A549 (cell line): ENCODE data around the gene ACAD11. TPM values are rescaled to one million over a fixed set of nuclear protein-coding genes. Genes with fewer than 3 reads are reported as not detected.

Experiments used
- ATAC-seq, 2 experiments: fragments of 200-7000 bp in 1 of 2; fragments of >200 bp in 1 of 2; cut with Nextera tagmentation in 1 of 2; cut with Tn5 transposase in 1 of 2; 3 replicates each; pipeline versions ENCODE4 v1.8.0 to v1.9.1; 2018 to 2020; ENCODE audit warnings: mild to moderate bottlenecking in 1 of 2, moderate library complexity in 1 of 2
- CTCF ChIA-PET: fragments of 300-600 bp; sonication (Branson Sonifier 250); formaldehyde crosslinking; extraction: SDS; loops from one replicate; lab custom pipeline; 2021; ENCODE audit warnings: antibody characterized with exemption, inconsistent platforms; lab: Yijun Ruan, JAX
- POLR2A ChIA-PET: fragments of 350-600 bp; formaldehyde crosslinking; extraction: SDS; loops from one replicate; lab custom pipeline; 2021; ENCODE audit warnings: antibody characterized with exemption, inconsistent platforms; lab: Yijun Ruan, JAX
- DNase-seq, 2 experiments: peaks; one replicate each; pipeline versions ENCODE4 v3.0.0 to v3.0.0-alpha.2; 2011 to 2016; ENCODE audit warnings: low read depth in 1 of 2, low spot score in 1 of 2
- FAIRE-seq: peaks from 2 replicates; lab custom pipeline; 2011; peaks lifted over from hg19 to GRCh38; lab: Jason Lieb, UNC
- H3K27ac ChIP-seq, 2 experiments: fragments of >200 bp; sonication (Bioruptor Twin); formaldehyde crosslinking; 3 replicates each; pipeline ENCODE4 v1.5.1; 2016 to 2017
- H3K4me1 ChIP-seq: fragments of >200 bp; sonication (Bioruptor Twin); formaldehyde crosslinking; 3 replicates; pipeline ENCODE4 v1.6.1; 2016
- H3K4me2 ChIP-seq: fragments of >200 bp; sonication (Bioruptor Twin); formaldehyde crosslinking; 3 replicates; pipeline ENCODE4 v1.6.1; 2016
- H3K4me3 ChIP-seq: fragments of >200 bp; sonication (Bioruptor Twin); formaldehyde crosslinking; 3 replicates; pipeline ENCODE4 v1.5.1; 2016
- H3K9me3 ChIP-seq: fragments of >200 bp; sonication (Bioruptor Twin); formaldehyde crosslinking; 3 replicates; pipeline ENCODE4 v1.6.1; 2016
- ATOH8 ChIP-seq: fragments of 250-450 bp; sonication (Bioruptor Pico); IDR thresholded peaks from 2 replicates; pipeline ENCODE4 v1.5.0; 2020; ENCODE audit warnings: low read depth, mild to moderate bottlenecking, moderate library complexity
- BHLHE40 ChIP-seq: IDR thresholded peaks from 2 replicates; pipeline ENCODE4 v1.6.1; 2012; ENCODE audit warnings: low read depth, low read length, inconsistent platforms
- CBX2 ChIP-seq: fragments of 200-600 bp; sonication (generic); IDR thresholded peaks from 2 replicates; pipeline ENCODE4 v1.6.1; 2016; ENCODE audit warnings: low read depth, mild to moderate bottlenecking, borderline replicate concordance
- CHD4 ChIP-seq: fragments of 200-600 bp; sonication (generic); IDR thresholded peaks from 2 replicates; pipeline ENCODE4 v1.6.1; 2016; ENCODE audit warnings: antibody characterized with exemption, mild to moderate bottlenecking, borderline replicate concordance
- EHMT2 ChIP-seq: fragments of 200-600 bp; sonication (generic); IDR thresholded peaks from 2 replicates; pipeline ENCODE4 v1.6.1; 2016; ENCODE audit warnings: antibody characterized with exemption, low read depth, mild to moderate bottlenecking, moderate library complexity
- EP300 ChIP-seq, 2 experiments: fragments of >200 bp; sonication (Bioruptor Twin); formaldehyde crosslinking; IDR thresholded peaks; 2 replicates in 1 of 2; 3 replicates in 1 of 2; pipeline ENCODE4 v1.6.1; 2016 to 2017
- FOXS1 ChIP-seq: fragments of 250-450 bp; sonication (Bioruptor Pico); IDR thresholded peaks from 2 replicates; pipeline ENCODE4 v1.5.0; 2020; ENCODE audit warnings: mild to moderate bottlenecking, moderate library complexity
- GATA3 ChIP-seq: IDR thresholded peaks from 2 replicates; pipeline ENCODE4 v1.6.1; 2012; ENCODE audit warnings: borderline replicate concordance
- JUNB ChIP-seq: fragments of >200 bp; sonication (Bioruptor Twin); formaldehyde crosslinking; IDR thresholded peaks from 2 replicates; pipeline ENCODE4 v1.6.1; 2016
- MAFK ChIP-seq: fragments of 450-650 bp; IDR thresholded peaks from 2 replicates; pipeline ENCODE4 v1.6.1; 2014; ENCODE audit not compliant: partially characterized antibody
- MYC ChIP-seq: IDR thresholded peaks from 2 replicates; pipeline ENCODE4 v1.6.1; 2012; ENCODE audit warnings: mild to moderate bottlenecking, inconsistent platforms, low read length, improper control_type of control experiment, borderline replicate concordance
- NFE2L2 ChIP-seq: fragments of 150-350 bp; conservative IDR thresholded peaks from 2 replicates; pipeline ENCODE4 v1.6.1; 2014; ENCODE audit warnings: low read length
- PHF8 ChIP-seq: fragments of 200-600 bp; sonication (generic); IDR thresholded peaks from 2 replicates; pipeline ENCODE4 v1.6.1; 2016; ENCODE audit warnings: low read depth, mild to moderate bottlenecking, antibody characterized with exemption, moderate library complexity, borderline replicate concordance
- POLR2AphosphoS2 ChIP-seq: conservative IDR thresholded peaks from 2 replicates; pipeline ENCODE4 v1.6.1; 2012; ENCODE audit warnings: low read length, improper control_type of control experiment, inconsistent platforms
- RARB ChIP-seq: fragments of 250-450 bp; sonication (Bioruptor Pico); IDR thresholded peaks from 2 replicates; pipeline ENCODE4 v1.8.0; 2021; ENCODE audit warnings: mild to moderate bottlenecking, moderate library complexity
- RNF2 ChIP-seq: fragments of 200-600 bp; sonication (generic); IDR thresholded peaks from 2 replicates; pipeline ENCODE4 v1.6.1; 2016; ENCODE audit warnings: low read depth, mild to moderate bottlenecking, antibody characterized with exemption, moderate library complexity, borderline replicate concordance
- SREBF2 ChIP-seq: fragments of 450-650 bp; IDR thresholded peaks from 2 replicates; pipeline ENCODE4 v1.6.1; 2014; ENCODE audit warnings: mild to moderate bottlenecking, moderate library complexity
- TP53 ChIP-seq: fragments of 250-450 bp; sonication (Bioruptor Pico); IDR thresholded peaks from 2 replicates; pipeline ENCODE4 v1.5.0; 2021; ENCODE audit warnings: mild to moderate bottlenecking, moderate library complexity
- ZC3H11A ChIP-seq: fragments of 450-650 bp; IDR thresholded peaks from 2 replicates; pipeline ENCODE4 v1.6.1; 2014; ENCODE audit warnings: antibody characterized with exemption, mild to moderate bottlenecking
- ZSCAN20 ChIP-seq: fragments of 250-450 bp; sonication (Bioruptor Pico); IDR thresholded peaks from 2 replicates; pipeline ENCODE4 v1.8.0; 2022; ENCODE audit warnings: mild to moderate bottlenecking, moderate library complexity
- WGBS: methylation state at CpG from one replicate; pipeline ENCODE4 v1.1.6; 2017; ENCODE audit errors: missing lambda C conversion rate; 5-methylcytosine and 5-hydroxymethylcytosine counted together
- polyA plus RNA-seq, 4 experiments: library from polyadenylated mRNA; depleted of rRNA in 3 of 4; stranded (reverse); fragments of >200 nt; fragmentation: RNase III in 1 of 4; extraction: RNeasy Plus Mini Kit Qiagen cat#74134 plus additional on column Dnase treatment in 1 of 4; gene quantifications; 2 replicates in 3 of 4; 3 replicates in 1 of 4; pipeline ENCODE4 v1.2.3, GENCODE V29; 2011 to 2017
- TF ChIP-seq, protein P1 (sequence below): fragments of 150-350 bp; IDR thresholded peaks from 2 replicates; pipeline ENCODE4 v1.6.1; 2014; ENCODE audit warnings: low read depth, mild to moderate bottlenecking, low read length
- TF ChIP-seq, protein P2 (sequence below): fragments of >200 bp; sonication (Bioruptor Twin); formaldehyde crosslinking; IDR thresholded peaks from 3 replicates; pipeline ENCODE4 v1.6.1; 2016

The ACAD11 gene
- polyA plus RNA-seq, 2 of the 4 experiments (the other 2 are of a cell fraction), result 10.3 to 19.2 TPM

DNA sequence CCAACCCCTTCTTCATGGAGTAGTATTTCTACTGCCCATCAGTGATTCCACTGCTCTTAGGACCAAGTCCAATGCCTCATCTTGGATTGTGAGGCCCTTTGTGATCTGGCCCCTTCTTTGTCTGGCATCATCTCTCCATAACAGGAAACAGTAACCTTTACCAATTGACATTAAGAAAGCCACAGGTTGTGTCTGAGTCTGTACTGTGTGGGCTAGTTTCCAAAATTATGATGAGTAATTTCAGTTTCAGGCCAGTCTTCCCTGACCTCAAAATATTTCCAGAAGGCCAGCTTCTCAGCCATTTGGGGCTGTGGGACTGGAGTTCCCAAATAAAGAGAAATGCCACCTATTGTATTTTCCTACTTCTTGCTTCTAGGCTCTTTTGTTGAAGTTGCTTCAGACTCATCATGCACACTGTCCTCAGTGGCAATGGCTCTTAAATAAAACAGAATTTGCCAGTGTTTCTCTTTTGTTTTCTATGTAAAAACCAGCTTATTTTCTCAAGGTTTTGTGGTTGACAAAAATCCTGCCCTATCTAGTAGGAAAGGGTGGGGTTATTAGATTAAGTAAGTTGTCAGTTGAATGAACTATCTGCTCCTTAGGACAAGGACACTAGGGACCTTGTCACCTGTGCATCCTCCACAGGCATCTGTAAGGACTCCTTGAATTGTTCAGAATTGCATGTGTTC is 109.6 kb downstream of the ACAD11 start:
- peaks cover 8% of the 10 kb centered on the region; the same call in 1 of the 3 replicates for H3K4me1 ChIP-seq
- ChIA-PET CTCF (interaction anchor here (1.0 kb wide), 1 partner anchor 16 kb away, joined by 3 read pairs; no protein-coding TSS in a partner anchor), POLR2A (no interaction called here)
- no peak overlapping the region for H3K27ac ChIP-seq
- TF ChIP-seq NFE2L2 (no peak), ATOH8 (CRISPR knock-in tag) (no peak), SREBF2 (no peak), EHMT2 (no peak), FOXS1 (CRISPR knock-in tag) (no peak), PHF8 (no peak), CHD4 (no peak), TP53 (CRISPR knock-in tag) (no peak)
- TF ChIP-seq, protein P1, sequence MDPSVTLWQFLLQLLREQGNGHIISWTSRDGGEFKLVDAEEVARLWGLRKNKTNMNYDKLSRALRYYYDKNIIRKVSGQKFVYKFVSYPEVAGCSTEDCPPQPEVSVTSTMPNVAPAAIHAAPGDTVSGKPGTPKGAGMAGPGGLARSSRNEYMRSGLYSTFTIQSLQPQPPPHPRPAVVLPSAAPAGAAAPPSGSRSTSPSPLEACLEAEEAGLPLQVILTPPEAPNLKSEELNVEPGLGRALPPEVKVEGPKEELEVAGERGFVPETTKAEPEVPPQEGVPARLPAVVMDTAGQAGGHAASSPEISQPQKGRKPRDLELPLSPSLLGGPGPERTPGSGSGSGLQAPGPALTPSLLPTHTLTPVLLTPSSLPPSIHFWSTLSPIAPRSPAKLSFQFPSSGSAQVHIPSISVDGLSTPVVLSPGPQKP, result no peak
- H3K9me3 ChIP-seq, result no peaks in the 10 kb centered on the region
- no peak overlapping the region for H3K4me3 ChIP-seq
- no peak overlapping the region for H3K4me2 ChIP-seq
- ATAC-seq, result no peak
- DNase-seq, result no peak
- no peak for FAIRE-seq

DNA sequence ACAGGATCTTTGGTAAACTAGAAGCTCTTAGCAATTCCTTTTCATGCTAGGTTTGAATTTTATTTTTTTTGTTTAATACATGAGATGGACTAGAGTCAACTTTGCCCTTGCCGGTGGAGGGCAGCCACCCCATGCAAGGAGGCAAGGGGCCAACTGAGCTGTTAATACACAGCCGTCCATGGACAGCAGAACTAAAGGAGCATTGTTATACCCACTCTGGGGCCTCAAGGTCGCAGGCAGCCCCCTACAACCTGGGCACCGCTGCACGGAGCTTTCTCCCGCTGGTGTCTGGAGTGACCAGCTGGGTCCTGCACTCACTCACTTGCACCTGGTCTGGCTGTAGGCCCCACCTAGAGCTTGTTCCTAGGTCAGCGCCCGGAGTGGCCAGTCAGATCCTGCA is 110.4 kb downstream of the ACAD11 start:
- WGBS, result 86% methylated on average over 8 of the region's 8 CpGs
- H3K4me2 ChIP-seq, result no peak overlapping the region
- no peak overlapping the region for H3K4me3 ChIP-seq
- no peak overlapping the region for H3K27ac ChIP-seq
- DNase-seq (no peak), ATAC-seq (no peak), FAIRE-seq (no peak)
- TF ChIP-seq RNF2, result no peak
- TF ChIP-seq BHLHE40, result no peak
- no peak for TF ChIP-seq ZSCAN20 (CRISPR knock-in tag)
- no peak for TF ChIP-seq JUNB
- peaks cover 4% of the 10 kb centered on the region; the same call in 1 of the 3 replicates for H3K4me1 ChIP-seq
- no peaks in the 10 kb centered on the region for H3K9me3 ChIP-seq
- POLR2A ChIA-PET, result no interaction called here
- CTCF ChIA-PET, result interaction anchor here (1.0 kb wide), 1 partner anchor 15 kb away, joined by 3 read pairs; no protein-coding TSS in a partner anchor

GRCh38 chr3:132545471-132545870 is 114.1 kb downstream of the ACAD11 start:
- WGBS, result 79% methylated on average over 3 of the region's 3 CpGs
- no peaks in the 10 kb centered on the region for H3K9me3 ChIP-seq
- ChIA-PET CTCF (interaction anchor here (1.2 kb wide), 1 partner anchor 9 kb away, joined by 7 read pairs; no protein-coding TSS in a partner anchor), POLR2A (no interaction called here)
- no peak overlapping the region for H3K27ac ChIP-seq
- H3K4me3 ChIP-seq, result no peak overlapping the region
- H3K4me1 ChIP-seq, result peaks cover 19% of the 10 kb centered on the region
- no peak overlapping the region for H3K4me2 ChIP-seq
- ATAC-seq (no peak), DNase-seq (no peak), FAIRE-seq (no peak)
- TF ChIP-seq ZC3H11A, result no peak
- no peak for TF ChIP-seq POLR2AphosphoS2
- no peak for TF ChIP-seq MYC
- TF ChIP-seq CBX2, result no peak
- no peak for TF ChIP-seq GATA3
- TF ChIP-seq FOXS1 (CRISPR knock-in tag), result no peak
- no peak for TF ChIP-seq EP300 (IDR thresholded peaks at IDR 0.05)
- TF ChIP-seq, protein P2, sequence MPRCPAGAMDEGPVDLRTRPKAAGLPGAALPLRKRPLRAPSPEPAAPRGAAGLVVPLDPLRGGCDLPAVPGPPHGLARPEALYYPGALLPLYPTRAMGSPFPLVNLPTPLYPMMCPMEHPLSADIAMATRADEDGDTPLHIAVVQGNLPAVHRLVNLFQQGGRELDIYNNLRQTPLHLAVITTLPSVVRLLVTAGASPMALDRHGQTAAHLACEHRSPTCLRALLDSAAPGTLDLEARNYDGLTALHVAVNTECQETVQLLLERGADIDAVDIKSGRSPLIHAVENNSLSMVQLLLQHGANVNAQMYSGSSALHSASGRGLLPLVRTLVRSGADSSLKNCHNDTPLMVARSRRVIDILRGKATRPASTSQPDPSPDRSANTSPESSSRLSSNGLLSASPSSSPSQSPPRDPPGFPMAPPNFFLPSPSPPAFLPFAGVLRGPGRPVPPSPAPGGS, result no peak
- no peak for TF ChIP-seq RARB (CRISPR knock-in tag)
- no peak for TF ChIP-seq SREBF2
- TF ChIP-seq MAFK, result no peak
